Esophagus muscularis mucosa (tissue), 4 donors: ENCODE results near the gene SNX11.

Experiments used
- EP300 ChIP-seq: sonication (generic); formaldehyde crosslinking; IDR thresholded peaks from one replicate; pipeline ENCODE4 v1.6.1; 2017; ENCODE audit warnings: antibody characterized with exemption
- POLR2A ChIP-seq: fragments of 450-650 bp; IDR thresholded peaks from one replicate; pipeline ENCODE4 v1.6.1; 2017; ENCODE audit warnings: antibody characterized with exemption, moderate library complexity, mild to moderate bottlenecking, low read depth
- POLR2AphosphoS5 ChIP-seq, 2 donors: sonication (generic); formaldehyde crosslinking; IDR thresholded peaks; one replicate each; pipeline ENCODE4 v1.6.1; 2017; ENCODE audit warnings: antibody characterized with exemption in 2 of 2
- TF ChIP-seq, protein P1 (sequence below), 3 experiments: fragments of 200-600 bp in 2 of 3; fragments of 450-650 bp in 1 of 3; sonication (generic) in 2 of 3; IDR thresholded peaks; one replicate each; pipeline ENCODE4 v1.5.1; 2017 to 2019; ENCODE audit warnings: antibody characterized with exemption in 3 of 3, mild to moderate bottlenecking in 2 of 3, moderate library complexity in 1 of 3

DNA sequence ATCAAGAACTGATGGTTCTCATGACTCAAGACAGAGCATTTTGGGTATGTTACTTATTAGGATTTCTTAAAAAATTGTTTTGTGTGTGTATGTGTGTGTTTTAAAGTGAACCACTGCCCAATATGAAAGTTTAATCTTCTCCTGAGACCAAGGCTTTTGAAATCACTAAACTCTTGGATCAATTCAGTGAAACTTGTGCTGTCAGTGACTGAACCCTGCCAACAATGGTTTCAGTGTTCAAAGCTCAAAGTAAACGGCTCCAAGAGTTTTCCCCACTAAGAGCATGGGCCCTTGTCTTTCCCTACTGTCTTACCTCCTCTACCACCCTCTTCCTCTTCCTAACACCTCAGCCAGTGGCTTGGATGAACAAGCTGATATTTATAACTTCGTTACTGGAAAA, 37.4 kb upstream of the SNX11 start:
- TF ChIP-seq, protein P1, sequence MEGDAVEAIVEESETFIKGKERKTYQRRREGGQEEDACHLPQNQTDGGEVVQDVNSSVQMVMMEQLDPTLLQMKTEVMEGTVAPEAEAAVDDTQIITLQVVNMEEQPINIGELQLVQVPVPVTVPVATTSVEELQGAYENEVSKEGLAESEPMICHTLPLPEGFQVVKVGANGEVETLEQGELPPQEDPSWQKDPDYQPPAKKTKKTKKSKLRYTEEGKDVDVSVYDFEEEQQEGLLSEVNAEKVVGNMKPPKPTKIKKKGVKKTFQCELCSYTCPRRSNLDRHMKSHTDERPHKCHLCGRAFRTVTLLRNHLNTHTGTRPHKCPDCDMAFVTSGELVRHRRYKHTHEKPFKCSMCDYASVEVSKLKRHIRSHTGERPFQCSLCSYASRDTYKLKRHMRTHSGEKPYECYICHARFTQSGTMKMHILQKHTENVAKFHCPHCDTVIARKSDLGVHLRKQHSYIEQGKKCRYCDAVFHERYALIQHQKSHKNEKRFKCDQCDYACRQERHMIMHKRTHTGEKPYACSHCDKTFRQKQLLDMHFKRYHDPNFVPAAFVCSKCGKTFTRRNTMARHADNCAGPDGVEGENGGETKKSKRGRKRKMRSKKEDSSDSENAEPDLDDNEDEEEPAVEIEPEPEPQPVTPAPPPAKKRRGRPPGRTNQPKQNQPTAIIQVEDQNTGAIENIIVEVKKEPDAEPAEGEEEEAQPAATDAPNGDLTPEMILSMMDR (IDR thresholded peaks at IDR 0.05): no peak
- TF ChIP-seq POLR2A (no peak), POLR2AphosphoS5 (IDR thresholded peaks at IDR 0.05) (no peak), EP300 (no peak)
